ENCODE results near the gene RASSF5.

DNA sequence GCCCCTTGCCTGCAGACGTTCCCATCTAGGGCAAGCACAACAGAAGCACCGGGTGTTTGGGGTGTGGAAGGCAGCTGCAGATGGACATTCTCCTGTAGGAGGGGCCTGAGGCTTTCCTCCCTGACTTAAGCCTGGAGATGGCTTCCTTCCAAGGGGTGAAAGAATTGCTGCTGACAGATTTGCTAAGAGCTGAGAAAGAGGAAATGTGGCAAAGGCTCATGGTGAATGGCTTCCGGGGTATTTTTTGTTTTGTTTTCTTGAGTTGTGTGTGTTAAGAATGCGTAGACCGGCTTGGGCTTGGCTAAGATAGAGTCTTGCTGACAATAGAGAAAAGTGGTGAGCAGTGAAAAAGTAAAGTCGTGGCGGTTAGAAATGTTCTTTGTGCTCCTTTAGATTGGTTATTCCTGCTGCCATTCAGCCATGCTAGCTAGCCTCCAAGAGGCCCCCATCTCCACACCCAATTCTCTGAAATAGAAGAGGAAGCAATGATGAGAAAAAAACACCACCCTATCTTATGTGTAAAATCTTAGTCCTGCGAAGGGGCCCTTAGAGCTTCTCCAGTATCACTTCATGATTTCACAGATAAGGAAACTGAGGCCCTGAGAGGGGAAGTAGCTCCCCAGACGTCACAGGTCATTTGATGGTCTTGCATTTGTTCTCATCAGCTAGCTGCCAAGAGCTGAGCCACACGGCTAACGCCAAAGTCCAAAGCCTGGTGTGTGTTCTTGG lies 68.0 kb downstream of the RASSF5 start:
- TF ChIP-seq ZNF121 (CRISPR knock-in tag; conservative IDR thresholded peaks at IDR 0.05) (no peak), JUND (IDR thresholded peaks at IDR 0.05; ENCODE audit: borderline replicate concordance, low read depth, low read length) (peak; percentile 53), JUND (tag; IDR thresholded peaks at IDR 0.05; ENCODE audit: borderline replicate concordance, low read depth, low read length) (peak; percentile 62; the same call in 2 of the 3 replicates), MXI1 (IDR thresholded peaks at IDR 0.05; ENCODE audit: low read depth, low read length) (no peak), SP1 (CRISPR knock-in tag; IDR thresholded peaks at IDR 0.05) (peak; percentile 73), SIRT6 (IDR thresholded peaks at IDR 0.05; ENCODE audit: low read depth, low read length) (no peak), NR1H2 (CRISPR knock-in tag; IDR thresholded peaks at IDR 0.05) (no peak), MYBL2 (IDR thresholded peaks at IDR 0.05; ENCODE audit: low read depth) (no peak), MYBL2 (CRISPR knock-in tag; IDR thresholded peaks at IDR 0.05; ENCODE audit: borderline replicate concordance) (no peak), ZNF354B (CRISPR knock-in tag; IDR thresholded peaks at IDR 0.05) (no peak), ZNF311 (CRISPR knock-in tag; IDR thresholded peaks at IDR 0.05) (0 out of 2 replicates have a peak, but pooled peaks have one; percentile 50), NRF1 (conservative IDR thresholded peaks at IDR 0.05 in 1 of 2, IDR thresholded peaks at IDR 0.05 in 1 of 2) (peak; percentile 30 to 47; a peak in 3 of 4 replicates), CHD2 (IDR thresholded peaks at IDR 0.05; ENCODE audit: low read depth, low read length) (no peak), TCF7L2 (IDR thresholded peaks at IDR 0.05; ENCODE audit: low read depth, low read length) (no peak)
- TF ChIP-seq, protein P1, sequence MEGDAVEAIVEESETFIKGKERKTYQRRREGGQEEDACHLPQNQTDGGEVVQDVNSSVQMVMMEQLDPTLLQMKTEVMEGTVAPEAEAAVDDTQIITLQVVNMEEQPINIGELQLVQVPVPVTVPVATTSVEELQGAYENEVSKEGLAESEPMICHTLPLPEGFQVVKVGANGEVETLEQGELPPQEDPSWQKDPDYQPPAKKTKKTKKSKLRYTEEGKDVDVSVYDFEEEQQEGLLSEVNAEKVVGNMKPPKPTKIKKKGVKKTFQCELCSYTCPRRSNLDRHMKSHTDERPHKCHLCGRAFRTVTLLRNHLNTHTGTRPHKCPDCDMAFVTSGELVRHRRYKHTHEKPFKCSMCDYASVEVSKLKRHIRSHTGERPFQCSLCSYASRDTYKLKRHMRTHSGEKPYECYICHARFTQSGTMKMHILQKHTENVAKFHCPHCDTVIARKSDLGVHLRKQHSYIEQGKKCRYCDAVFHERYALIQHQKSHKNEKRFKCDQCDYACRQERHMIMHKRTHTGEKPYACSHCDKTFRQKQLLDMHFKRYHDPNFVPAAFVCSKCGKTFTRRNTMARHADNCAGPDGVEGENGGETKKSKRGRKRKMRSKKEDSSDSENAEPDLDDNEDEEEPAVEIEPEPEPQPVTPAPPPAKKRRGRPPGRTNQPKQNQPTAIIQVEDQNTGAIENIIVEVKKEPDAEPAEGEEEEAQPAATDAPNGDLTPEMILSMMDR (IDR thresholded peaks at IDR 0.05 in 2 of 3, conservative IDR thresholded peaks at IDR 0.05 in 1 of 3; ENCODE audit: insufficient read depth in 2 of 3, low read depth in 1 of 3, low read length in 3 of 3): peak in 1 of 3 experiments; percentile 1; a peak in 1 of 6 replicates
- TF ChIP-seq, protein P2, sequence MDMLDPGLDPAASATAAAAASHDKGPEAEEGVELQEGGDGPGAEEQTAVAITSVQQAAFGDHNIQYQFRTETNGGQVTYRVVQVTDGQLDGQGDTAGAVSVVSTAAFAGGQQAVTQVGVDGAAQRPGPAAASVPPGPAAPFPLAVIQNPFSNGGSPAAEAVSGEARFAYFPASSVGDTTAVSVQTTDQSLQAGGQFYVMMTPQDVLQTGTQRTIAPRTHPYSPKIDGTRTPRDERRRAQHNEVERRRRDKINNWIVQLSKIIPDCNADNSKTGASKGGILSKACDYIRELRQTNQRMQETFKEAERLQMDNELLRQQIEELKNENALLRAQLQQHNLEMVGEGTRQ (CRISPR knock-in tag; IDR thresholded peaks at IDR 0.05): no peak

Data from K562 (cell line).